ENCODE data around the gene CDC42EP4.

DNA sequence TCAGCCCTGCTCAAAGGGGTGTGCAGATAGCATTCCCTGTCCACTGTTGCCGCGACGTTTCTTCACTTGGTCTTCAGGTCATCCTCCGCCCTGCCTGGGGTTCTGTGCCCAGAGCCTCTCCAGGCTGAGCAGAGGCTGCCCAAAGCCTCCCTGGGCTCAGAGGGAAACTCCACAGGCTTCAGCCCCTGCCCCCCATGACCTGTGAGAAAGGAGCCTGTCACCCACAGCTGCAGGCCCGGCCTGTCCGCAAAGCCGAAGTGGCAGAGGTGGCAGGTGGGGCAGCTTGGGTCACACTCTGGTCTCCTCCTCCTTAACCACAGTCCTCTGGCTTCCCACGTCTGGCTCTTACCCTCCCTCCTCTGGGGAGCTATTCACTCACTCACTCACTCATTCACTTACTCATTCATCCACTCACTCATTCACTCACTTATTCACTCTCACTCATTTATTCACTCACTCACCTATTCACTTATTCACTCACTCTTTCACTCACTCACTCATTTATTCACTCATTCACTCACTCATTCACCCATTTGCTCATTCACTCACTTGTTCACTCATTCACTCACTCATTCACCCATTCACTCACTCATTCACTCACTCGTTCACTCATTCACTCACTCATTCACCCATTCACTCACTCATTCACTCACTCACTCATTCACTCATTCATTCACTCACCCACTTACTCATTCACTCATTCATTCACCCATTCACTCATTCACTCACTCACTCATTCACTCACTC is 43.0 kb downstream of the CDC42EP4 start:
- TF ChIP-seq POLR2AphosphoS5 (IDR thresholded peaks at IDR 0.05) (no peak), POLR2A (IDR thresholded peaks at IDR 0.05) (no peak)
